Nephron (organoid): Measurements from ENCODE around the gene PKNOX2.

Source experiments
- H3K27ac Mint-ChIP-seq, 3 experiments: 2 replicates each; pipeline ENCODE4 v1.8.0; 2020; ENCODE audit warnings: mixed read lengths in 3 of 3, mild to moderate bottlenecking in 2 of 3, moderate library complexity in 1 of 3
- H3K27me3 Mint-ChIP-seq: 2 replicates; pipeline ENCODE4 v1.8.0; 2021; ENCODE audit warnings: low read depth, mild to moderate bottlenecking, moderate library complexity, mixed read lengths
- H3K36me3 Mint-ChIP-seq: 2 replicates; pipeline ENCODE4 v1.8.0; 2020; ENCODE audit warnings: low read depth, mixed read lengths
- H3K4me1 Mint-ChIP-seq: 2 replicates; pipeline ENCODE4 v1.8.0; 2020; ENCODE audit warnings: mixed read lengths
- H3K4me3 Mint-ChIP-seq, 3 experiments: 2 replicates each; pipeline ENCODE4 v1.8.0; 2020; ENCODE audit warnings: mild to moderate bottlenecking in 3 of 3, mixed read lengths in 3 of 3, moderate library complexity in 2 of 3
- H3K9me3 Mint-ChIP-seq: 2 replicates; pipeline ENCODE4 v1.8.0; 2020; ENCODE audit warnings: mixed read lengths
- TF ChIP-seq, protein P1 (sequence below), 3 experiments: fragments of 200-600 bp; sonication (generic); IDR thresholded peaks; one replicate each; pipeline ENCODE4 v1.5.0; 2021; ENCODE audit warnings: antibody characterized with exemption in 3 of 3; ENCODE audit not compliant: unreplicated experiment in 3 of 3

The PKNOX2 gene

DNA sequence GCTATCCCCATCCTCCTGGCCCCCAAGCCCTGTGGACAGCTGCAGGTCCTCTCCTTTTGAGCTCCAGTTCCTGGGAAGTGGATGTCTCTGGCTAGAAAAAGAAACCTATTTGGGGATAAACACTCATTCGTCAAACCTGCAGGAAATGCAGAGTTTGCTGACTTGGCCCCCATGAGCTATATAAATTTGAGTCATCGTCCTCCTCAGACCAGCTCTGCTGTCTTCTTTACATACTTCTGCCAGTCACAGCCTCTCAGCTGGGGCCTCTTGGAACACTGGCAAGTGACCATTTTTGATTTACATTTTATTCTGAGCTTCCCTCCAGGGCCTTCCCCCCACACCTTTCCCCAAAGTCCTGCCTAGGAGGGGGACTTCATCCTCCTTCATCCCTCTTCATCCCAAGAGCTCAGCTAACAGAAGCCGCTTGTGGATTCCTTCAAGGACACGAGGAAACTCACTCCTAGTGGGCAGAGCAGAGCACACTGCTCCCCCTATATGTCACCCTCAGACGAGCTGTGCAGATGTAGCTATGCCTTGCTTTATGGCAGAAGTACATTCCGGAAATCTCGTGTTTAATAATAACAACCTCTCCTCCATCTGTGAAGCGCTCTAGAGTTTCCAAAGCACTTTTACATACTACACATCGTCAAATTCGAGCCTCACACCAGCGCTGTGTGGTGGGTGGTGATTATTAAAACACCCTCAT lies 199.7 kb downstream of the PKNOX2 start:
- no peak overlapping the region for H3K4me3 Mint-ChIP-seq
- H3K27ac Mint-ChIP-seq = peak overlapping the region; percentile 16 to 54 (median 28)
- peaks cover under 1% of the 10 kb centered on the region for H3K27me3 Mint-ChIP-seq
- peaks cover 58% of the 10 kb centered on the region for H3K36me3 Mint-ChIP-seq
- TF ChIP-seq, protein P1, sequence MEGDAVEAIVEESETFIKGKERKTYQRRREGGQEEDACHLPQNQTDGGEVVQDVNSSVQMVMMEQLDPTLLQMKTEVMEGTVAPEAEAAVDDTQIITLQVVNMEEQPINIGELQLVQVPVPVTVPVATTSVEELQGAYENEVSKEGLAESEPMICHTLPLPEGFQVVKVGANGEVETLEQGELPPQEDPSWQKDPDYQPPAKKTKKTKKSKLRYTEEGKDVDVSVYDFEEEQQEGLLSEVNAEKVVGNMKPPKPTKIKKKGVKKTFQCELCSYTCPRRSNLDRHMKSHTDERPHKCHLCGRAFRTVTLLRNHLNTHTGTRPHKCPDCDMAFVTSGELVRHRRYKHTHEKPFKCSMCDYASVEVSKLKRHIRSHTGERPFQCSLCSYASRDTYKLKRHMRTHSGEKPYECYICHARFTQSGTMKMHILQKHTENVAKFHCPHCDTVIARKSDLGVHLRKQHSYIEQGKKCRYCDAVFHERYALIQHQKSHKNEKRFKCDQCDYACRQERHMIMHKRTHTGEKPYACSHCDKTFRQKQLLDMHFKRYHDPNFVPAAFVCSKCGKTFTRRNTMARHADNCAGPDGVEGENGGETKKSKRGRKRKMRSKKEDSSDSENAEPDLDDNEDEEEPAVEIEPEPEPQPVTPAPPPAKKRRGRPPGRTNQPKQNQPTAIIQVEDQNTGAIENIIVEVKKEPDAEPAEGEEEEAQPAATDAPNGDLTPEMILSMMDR (IDR thresholded peaks at IDR 0.05; ENCODE audit: unreplicated experiment in 3 of 3) = peak in 2 of 3 experiments; percentile 9 to 15
- H3K4me1 Mint-ChIP-seq = peaks cover 28% of the 10 kb centered on the region
- H3K9me3 Mint-ChIP-seq = no peaks in the 10 kb centered on the region

DNA sequence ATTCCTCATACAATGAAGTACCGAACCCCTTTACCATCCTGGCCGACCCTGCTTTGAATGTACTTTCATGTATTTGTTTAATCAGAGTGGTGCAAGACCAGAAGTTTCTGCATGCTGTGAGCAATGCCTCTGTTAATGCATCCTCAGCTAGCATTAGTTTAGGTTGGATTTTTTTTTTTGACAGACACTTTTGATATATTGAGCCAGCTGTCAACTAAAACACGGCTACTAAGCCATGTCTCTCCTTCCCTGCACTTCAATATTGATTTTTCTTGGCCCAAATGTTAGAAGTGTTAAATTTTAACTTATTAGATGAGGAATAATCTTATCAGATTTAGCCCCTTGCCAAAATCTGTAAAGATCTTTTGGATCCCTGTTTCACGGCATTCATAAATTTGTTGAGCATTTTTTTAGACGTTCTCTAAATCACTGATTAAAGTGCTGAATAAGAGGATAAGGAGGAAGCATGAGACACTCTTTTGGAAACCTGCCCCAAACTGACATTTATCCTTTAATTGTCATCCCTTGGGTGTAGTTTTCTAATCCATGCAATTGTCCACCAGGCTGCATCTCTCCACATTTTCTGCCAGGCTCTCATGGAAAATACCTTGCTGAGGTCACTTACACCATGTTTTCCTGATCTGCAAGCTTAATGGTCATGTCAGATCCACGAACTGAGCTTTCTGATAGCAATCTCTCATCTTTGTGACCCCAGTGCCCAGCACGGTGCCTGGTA lies 200.8 kb downstream of the PKNOX2 start:
- H3K9me3 Mint-ChIP-seq = no peaks in the 10 kb centered on the region
- H3K27me3 Mint-ChIP-seq = peaks cover 6% of the 10 kb centered on the region
- peaks cover 28% of the 10 kb centered on the region for H3K4me1 Mint-ChIP-seq
- H3K27ac Mint-ChIP-seq = peak overlapping the region in 2 of 3 experiments; percentile 0 to 37
- peaks cover 58% of the 10 kb centered on the region for H3K36me3 Mint-ChIP-seq
- H3K4me3 Mint-ChIP-seq = no peak overlapping the region
- TF ChIP-seq, protein P1 (IDR thresholded peaks at IDR 0.05; ENCODE audit: unreplicated experiment in 3 of 3) = no peak

DNA sequence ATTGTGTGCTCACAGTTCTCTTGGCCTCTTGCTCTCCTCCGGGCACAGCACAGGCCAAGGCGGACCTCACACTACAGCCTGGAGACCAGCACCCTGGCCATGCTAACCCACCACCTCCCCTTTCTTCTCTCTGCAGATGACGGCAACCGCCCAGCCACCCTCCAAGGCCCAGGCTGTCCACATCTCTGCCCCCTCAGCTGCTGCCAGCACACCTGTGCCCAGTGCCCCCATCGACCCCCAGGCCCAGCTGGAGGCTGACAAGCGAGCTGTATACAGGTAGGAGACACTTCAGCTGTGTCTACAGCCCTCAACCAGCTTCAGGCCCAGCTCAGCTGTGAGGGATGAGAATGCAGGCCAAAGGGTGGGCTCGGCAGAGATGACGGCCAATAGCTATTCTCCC lies 203.2 kb downstream of the PKNOX2 start:
- H3K27ac Mint-ChIP-seq = no peak overlapping the region
- TF ChIP-seq, protein P1 (IDR thresholded peaks at IDR 0.05; ENCODE audit: unreplicated experiment in 3 of 3) = no peak
- peaks cover 49% of the 10 kb centered on the region for H3K36me3 Mint-ChIP-seq
- no peak overlapping the region for H3K4me3 Mint-ChIP-seq
- H3K27me3 Mint-ChIP-seq = peaks cover 16% of the 10 kb centered on the region
- H3K4me1 Mint-ChIP-seq = peaks cover 51% of the 10 kb centered on the region
- H3K9me3 Mint-ChIP-seq = no peaks in the 10 kb centered on the region

DNA sequence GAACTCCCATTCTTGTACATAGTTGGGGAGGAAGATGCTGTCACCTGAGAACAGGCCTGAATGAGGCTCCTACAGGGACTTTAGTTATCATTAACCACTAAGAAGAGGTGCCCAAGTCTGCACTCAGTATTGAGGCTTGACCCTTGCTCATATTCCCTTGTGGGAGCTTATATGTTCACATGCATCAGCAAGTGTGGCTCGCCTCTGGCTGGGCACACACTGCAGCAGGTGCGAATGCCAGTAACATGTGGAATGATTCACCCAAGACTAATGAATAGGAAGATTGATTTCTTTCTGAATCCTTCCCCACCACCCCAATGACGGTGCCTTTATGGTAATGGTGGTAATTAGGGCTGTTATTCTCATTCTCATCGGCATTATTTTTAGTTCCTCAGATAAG lies 204.2 kb downstream of the PKNOX2 start:
- peaks cover 43% of the 10 kb centered on the region for H3K36me3 Mint-ChIP-seq
- H3K9me3 Mint-ChIP-seq = no peaks in the 10 kb centered on the region
- no peak overlapping the region for H3K4me3 Mint-ChIP-seq
- TF ChIP-seq, protein P1 (IDR thresholded peaks at IDR 0.05; ENCODE audit: unreplicated experiment in 3 of 3) = no peak
- peaks cover 61% of the 10 kb centered on the region for H3K4me1 Mint-ChIP-seq
- no peak overlapping the region for H3K27ac Mint-ChIP-seq
- peaks cover 16% of the 10 kb centered on the region for H3K27me3 Mint-ChIP-seq

DNA sequence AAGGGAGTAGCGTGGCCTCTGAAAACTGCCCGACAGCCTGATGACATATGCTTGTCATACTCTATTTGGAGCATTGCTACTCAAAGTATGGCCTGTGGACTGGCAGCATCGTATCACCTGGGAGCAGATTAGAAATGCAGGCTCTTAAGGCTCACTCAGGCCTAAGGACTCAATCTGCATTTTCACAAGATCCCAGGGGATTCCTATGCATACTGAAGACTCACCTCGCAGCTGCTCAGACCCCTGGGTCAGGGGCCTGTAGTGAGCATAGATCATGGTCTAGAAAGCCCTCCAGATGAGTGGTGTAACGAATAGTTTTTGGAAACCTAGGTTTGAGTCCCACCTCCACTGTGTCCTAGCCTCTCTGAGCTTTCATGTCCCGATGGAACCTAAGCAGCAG lies 205.3 kb downstream of the PKNOX2 start:
- Mint-ChIP-seq H3K4me3 (no peak overlapping the region), H3K27ac (no peak overlapping the region), H3K4me1 (peaks cover 61% of the 10 kb centered on the region), H3K36me3 (peaks cover 36% of the 10 kb centered on the region), H3K9me3 (no peaks in the 10 kb centered on the region), H3K27me3 (peaks cover 16% of the 10 kb centered on the region)
- TF ChIP-seq, protein P1 (IDR thresholded peaks at IDR 0.05; ENCODE audit: unreplicated experiment in 3 of 3) = no peak
